Cardiac septum (tissue), 1 donor: ENCODE measurements around the gene SCN1B. TPM values are rescaled to one million over a fixed set of nuclear protein-coding genes. Genes with fewer than 3 reads are reported as not detected.
"Not testable (repeated sequence)": the region's sequence is repeated elsewhere in the genome, so short reads cannot be mapped to it uniquely, and the experiment has no call there.

Experiments used
- DNase-seq: peaks from one replicate; pipeline ENCODE4 v3.0.0-alpha.2; 2020; ENCODE audit warnings: low spot score
- intact Hi-C: fragments of 100-400 bp; cut with DNase I; formaldehyde crosslinking; loops from one replicate; pipeline ENCODE4 v1.14.0; 2022
- long read RNA-seq: library from polyadenylated mRNA; unstranded; transcript quantifications from one replicate; pipeline ENCODE4 v2.0.0, GENCODE V29; 2021
- total RNA-seq: library from RNA; stranded (reverse); fragmentation: NEBNext Ultra II Directional; extraction: Animal tissue kit (Norgen Biotek cat#: 25700); gene quantifications from one replicate; pipeline ENCODE4 v1.2.1, GENCODE V29; 2021
- donor health status: DM: no; HTN: no; CAD: no.

Gene SCN1B
- 58.7 TPM for total RNA-seq
- long read RNA-seq, full-length matches to known transcripts, result 76 of 84 reads
- long read RNA-seq, partial matches to known transcripts, result 2 of 84 reads
- long read RNA-seq, other reads (novel, unspliced or antisense), result 6 of 84 reads

- intact Hi-C loops, result no loop called here
- peak; percentile 80 for DNase-seq
Observed at GRCh38 chr19:35030257-35031071, at the start of gene SCN1B. Gene SCN1B (plus strand): TSS chr19:35030470. CDS start chr19:35030821, 351 bp downstream.

- DNase-seq, result no peak
- intact Hi-C loops, result no loop called here
Observed at GRCh38 chr19:34982275-34982674, 48.0 kb upstream of the SCN1B start.

GRCh38 chr19:34983786-34984185, 46.5 kb upstream of the SCN1B start:
- DNase-seq, result no peak
- intact Hi-C loops, result no loop called here

- no peak for DNase-seq
- intact Hi-C loops, result no loop called here
Observed at GRCh38 chr19:34984287-34984686, 46.0 kb upstream of the SCN1B start.

GRCh38 chr19:34985249-34986022, 44.8 kb upstream of the SCN1B start:
- intact Hi-C loops, result no loop called here
- peak; percentile 87 for DNase-seq

GRCh38 chr19:34988119-34988518, 42.2 kb upstream of the SCN1B start:
- no peak for DNase-seq
- intact Hi-C loops, result no loop called here

- DNase-seq, result no peak
- intact Hi-C loops, result no loop called here
Observed at GRCh38 chr19:34989298-34989697, 41.0 kb upstream of the SCN1B start.

- DNase-seq, result no peak
- intact Hi-C loops, result no loop called here
Observed at GRCh38 chr19:34990578-34991192, 39.6 kb upstream of the SCN1B start.

GRCh38 chr19:34991542-34992333, 38.5 kb upstream of the SCN1B start:
- intact Hi-C loops, result no loop called here
- no peak for DNase-seq

GRCh38 chr19:34992582-34992981, 37.7 kb upstream of the SCN1B start:
- DNase-seq, intact Hi-C loops: not testable (repeated sequence)

- intact Hi-C loops, result no loop called here
- no peak for DNase-seq
Observed at GRCh38 chr19:34994286-34994642, 36.0 kb upstream of the SCN1B start.

- intact Hi-C loops, result no loop called here
Observed at GRCh38 chr19:34994643-34995541, 35.4 kb upstream of the SCN1B start.

GRCh38 chr19:34995551-34995950, 34.7 kb upstream of the SCN1B start:
- intact Hi-C loops, result no loop called here
- DNase-seq, result no peak

More at GRCh38 chr19:34994643-34995541, 35.4 kb upstream of the SCN1B start:
- DNase-seq, result no peak

GRCh38 chr19:34997071-34997617, 33.1 kb upstream of the SCN1B start:
- no peak for DNase-seq
- intact Hi-C loops, result no loop called here

- DNase-seq, intact Hi-C loops: not testable (repeated sequence)
Observed at GRCh38 chr19:34998224-34998623, 32.0 kb upstream of the SCN1B start.

GRCh38 chr19:34998777-34999497, 31.3 kb upstream of the SCN1B start:
- DNase-seq, result no peak
- intact Hi-C loops, result no loop called here

GRCh38 chr19:34999498-35000337, 30.6 kb upstream of the SCN1B start, which contains the start of gene GRAMD1A:
Gene GRAMD1A (plus strand): TSS chr19:35000323. CDS start chr19:35000479, 156 bp downstream.
- intact Hi-C loops, result no loop called here

More at GRCh38 chr19:34999498-35000337, 30.6 kb upstream of the SCN1B start, which contains the start of gene GRAMD1A:
- DNase-seq, result peak; percentile 96
